ENCODE results near the gene TNNI2. TPM values are rescaled to one million over a fixed set of nuclear protein-coding genes. Genes with fewer than 3 reads are reported as not detected.

TNNI2 gene
- total RNA-seq, 1 donor from 2014 or later: 0.26 TPM

DNA sequence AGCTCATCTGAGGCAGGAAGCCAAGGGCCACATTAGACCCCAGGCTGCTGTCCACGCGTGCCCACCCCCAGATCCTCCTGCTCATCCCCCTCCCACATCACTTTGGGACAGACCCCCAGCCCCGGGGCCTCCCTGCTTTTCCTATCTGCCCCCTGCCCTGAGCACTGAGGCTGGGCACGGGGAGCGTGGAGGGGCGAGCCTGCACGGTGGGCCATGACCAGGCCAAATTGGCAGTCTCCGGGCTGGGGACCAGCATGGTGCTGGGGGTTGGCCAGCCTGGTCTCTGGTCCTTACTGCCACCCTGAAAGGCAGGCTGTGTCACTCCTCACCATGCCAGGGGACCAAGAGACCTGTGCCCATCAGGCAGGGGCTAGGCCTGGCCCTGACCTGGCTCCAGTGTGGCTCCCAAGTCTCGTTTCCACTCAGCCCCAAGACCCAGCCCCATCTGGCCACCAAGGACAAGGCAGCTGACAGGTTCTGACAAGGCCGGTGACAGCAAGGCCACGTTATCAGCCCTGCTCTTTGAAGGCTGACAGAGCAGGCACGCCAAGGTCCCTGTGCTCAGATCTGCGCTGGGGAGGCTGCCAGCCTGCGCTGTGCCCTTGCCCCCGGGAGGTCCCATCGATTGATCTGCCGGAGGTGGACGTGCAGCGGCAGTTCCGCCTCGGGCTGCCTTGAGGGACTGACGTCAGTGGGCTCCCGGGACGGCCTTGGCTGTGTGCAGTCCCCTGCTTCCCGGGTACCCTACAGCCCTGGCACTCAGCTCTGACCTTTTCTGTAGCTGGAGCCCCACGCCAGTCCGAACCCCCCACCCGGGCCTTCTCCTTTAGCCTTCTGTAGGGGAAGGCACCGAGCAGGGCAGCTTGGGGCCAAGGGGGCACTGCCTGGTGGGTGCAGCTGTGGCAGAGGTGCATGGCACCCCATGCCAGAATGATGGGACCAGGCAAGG, 3.6 kb downstream of the TNNI2 start:
- DNase-seq (ENCODE audit: low read depth) (no peak), FAIRE-seq (no peak)
- TF ChIP-seq, protein P1, sequence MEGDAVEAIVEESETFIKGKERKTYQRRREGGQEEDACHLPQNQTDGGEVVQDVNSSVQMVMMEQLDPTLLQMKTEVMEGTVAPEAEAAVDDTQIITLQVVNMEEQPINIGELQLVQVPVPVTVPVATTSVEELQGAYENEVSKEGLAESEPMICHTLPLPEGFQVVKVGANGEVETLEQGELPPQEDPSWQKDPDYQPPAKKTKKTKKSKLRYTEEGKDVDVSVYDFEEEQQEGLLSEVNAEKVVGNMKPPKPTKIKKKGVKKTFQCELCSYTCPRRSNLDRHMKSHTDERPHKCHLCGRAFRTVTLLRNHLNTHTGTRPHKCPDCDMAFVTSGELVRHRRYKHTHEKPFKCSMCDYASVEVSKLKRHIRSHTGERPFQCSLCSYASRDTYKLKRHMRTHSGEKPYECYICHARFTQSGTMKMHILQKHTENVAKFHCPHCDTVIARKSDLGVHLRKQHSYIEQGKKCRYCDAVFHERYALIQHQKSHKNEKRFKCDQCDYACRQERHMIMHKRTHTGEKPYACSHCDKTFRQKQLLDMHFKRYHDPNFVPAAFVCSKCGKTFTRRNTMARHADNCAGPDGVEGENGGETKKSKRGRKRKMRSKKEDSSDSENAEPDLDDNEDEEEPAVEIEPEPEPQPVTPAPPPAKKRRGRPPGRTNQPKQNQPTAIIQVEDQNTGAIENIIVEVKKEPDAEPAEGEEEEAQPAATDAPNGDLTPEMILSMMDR (IDR thresholded peaks at IDR 0.05; ENCODE audit: insufficient read depth, low read length, severe bottlenecking): no peak
- Histone ChIP-seq H3K27me3 (ENCODE audit: control insufficient read depth, insufficient read depth, low read length) (no peaks in the 10 kb centered on the region), H3K4me3 (ENCODE audit: low read depth, low read length) (no peak overlapping the region), H3K36me3 (ENCODE audit: control insufficient read depth, insufficient read depth, low read length) (no peaks in the 10 kb centered on the region)

DNA sequence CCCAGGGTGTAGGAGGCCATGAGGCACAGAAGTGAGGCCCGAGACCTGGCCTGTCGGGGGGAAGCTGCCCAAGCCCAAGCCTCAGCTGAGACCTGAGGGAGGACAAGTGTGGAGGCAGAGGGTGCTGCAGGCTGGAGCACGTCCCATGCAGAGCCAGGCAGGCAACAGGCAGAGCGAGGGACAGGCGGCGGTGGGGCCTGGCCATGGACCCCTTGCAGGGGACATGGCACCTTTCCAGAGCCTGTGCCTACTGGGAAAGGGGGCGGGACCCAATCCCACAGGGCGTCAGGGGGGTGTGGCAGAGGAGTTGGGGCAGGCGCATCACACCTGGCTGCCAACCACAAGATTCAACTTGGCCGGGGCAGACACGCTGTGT, 4.3 kb downstream of the TNNI2 start:
- no peaks in the 10 kb centered on the region for H3K27me3 ChIP-seq (ENCODE audit: control insufficient read depth, insufficient read depth, low read length)
- DNase-seq (ENCODE audit: low read depth) (peak; percentile 12), FAIRE-seq (no peak)
- no peaks in the 10 kb centered on the region for H3K36me3 ChIP-seq (ENCODE audit: control insufficient read depth, insufficient read depth, low read length)
- TF ChIP-seq, protein P1 (IDR thresholded peaks at IDR 0.05; ENCODE audit: insufficient read depth, low read length, severe bottlenecking): no peak
- no peak overlapping the region for H3K4me3 ChIP-seq (ENCODE audit: low read depth, low read length)

DNA sequence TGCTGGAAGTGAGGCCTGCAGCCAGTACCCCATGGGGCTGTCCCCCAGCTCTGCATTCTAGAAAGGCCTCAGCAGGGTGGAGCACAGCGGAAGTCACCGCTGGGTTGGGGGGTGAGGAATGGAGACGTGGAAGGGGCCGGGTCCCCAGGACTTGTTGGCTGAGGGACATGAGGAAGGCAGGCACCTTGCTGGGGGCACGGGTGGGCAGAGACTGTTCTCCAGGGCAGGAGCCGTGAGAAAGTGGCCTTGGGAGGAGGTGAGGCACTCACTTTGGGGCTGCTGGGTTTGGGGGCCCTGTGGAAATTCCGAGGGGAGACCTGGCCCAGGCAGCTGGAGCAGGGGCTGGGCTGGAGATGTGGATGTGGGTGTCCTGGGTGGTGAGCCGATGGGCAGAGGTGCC, 5.0 kb downstream of the TNNI2 start:
- Histone ChIP-seq H3K4me3 (ENCODE audit: low read depth, low read length) (no peak overlapping the region), H3K27me3 (ENCODE audit: control insufficient read depth, insufficient read depth, low read length) (no peaks in the 10 kb centered on the region), H3K36me3 (ENCODE audit: control insufficient read depth, insufficient read depth, low read length) (no peaks in the 10 kb centered on the region)
- FAIRE-seq: no peak
- TF ChIP-seq, protein P1 (IDR thresholded peaks at IDR 0.05; ENCODE audit: insufficient read depth, low read length, severe bottlenecking): no peak
- DNase-seq (ENCODE audit: low read depth): no peak

DNA sequence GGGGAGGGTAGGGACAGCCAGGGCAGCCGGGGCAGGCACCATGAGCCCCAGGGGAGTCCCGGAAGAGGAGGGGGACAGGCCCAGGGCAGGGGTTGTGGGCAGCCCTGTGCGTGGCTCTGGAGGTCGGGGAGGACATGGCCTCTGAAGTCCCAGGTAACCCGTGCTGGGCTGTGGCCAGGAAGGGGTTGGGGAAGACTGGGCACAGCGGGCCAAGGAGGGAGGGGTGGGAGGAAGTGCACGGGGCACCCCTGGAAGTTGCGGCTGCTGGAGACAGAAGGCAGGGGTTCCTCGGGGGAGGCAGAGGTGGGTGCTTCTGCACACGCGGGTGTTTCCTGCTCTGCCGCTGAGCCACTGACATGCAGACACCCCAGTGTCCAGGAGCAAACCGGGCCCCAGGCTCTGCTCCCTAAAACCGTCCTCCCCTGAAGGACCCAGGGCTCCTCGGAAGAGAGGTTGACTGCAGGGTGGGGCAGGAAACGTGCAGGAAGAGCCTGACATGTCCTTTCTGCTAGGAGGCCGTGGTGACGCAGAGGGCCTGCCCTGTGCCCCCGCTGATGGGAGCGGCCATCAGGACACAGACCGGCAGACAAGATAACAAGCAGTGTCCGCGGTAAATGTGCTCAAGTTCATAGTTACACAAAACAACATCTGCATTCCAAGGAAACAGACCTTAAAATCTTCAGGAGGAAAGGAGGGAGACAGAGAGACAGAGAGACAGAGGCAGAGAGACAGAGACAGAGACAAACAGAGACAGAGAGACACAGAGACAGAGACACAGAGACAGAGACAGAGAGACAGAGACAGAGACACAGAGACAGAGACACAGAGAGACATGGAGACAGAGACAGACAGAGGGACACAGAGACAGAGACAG, 5.7 kb downstream of the TNNI2 start:
- H3K27me3 ChIP-seq (ENCODE audit: control insufficient read depth, insufficient read depth, low read length): no peaks in the 10 kb centered on the region
- FAIRE-seq: no peak
- no peak overlapping the region for H3K4me3 ChIP-seq (ENCODE audit: low read depth, low read length)
- no peak for DNase-seq (ENCODE audit: low read depth)
- TF ChIP-seq, protein P1 (IDR thresholded peaks at IDR 0.05; ENCODE audit: insufficient read depth, low read length, severe bottlenecking): no peak
- H3K36me3 ChIP-seq (ENCODE audit: control insufficient read depth, insufficient read depth, low read length): no peaks in the 10 kb centered on the region

DNA sequence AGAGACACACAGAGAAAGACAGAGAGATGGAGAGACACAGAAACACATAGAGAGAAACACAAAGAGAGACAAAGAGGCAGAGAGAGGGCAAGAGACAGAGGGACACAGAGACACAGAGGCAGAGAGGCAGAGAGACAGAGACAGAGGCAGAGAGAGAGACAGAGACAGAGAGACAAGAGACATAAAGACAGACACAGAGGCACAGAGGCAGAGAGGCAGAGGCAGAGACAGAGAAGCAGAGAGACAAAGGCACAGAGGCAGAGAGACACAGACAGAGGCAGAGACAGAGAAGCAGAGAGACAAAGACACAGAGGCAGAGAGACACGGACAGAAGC, 6.3 kb downstream of the TNNI2 start:
- FAIRE-seq: no peak
- Histone ChIP-seq H3K36me3 (ENCODE audit: control insufficient read depth, insufficient read depth, low read length) (no peaks in the 10 kb centered on the region), H3K4me3 (ENCODE audit: low read depth, low read length) (no peak overlapping the region), H3K27me3 (ENCODE audit: control insufficient read depth, insufficient read depth, low read length) (no peaks in the 10 kb centered on the region)
- DNase-seq (ENCODE audit: low read depth): no peak
- TF ChIP-seq, protein P1 (IDR thresholded peaks at IDR 0.05; ENCODE audit: insufficient read depth, low read length, severe bottlenecking): no peak
